BE2C (cell line): ENCODE results near the gene ADGRA3. TPM values are rescaled to one million over a fixed set of nuclear protein-coding genes. Genes with fewer than 3 reads are reported as not detected.
A peak's percentile ranks its signal among the peaks of the same experiment; 100 is the strongest.

ENCODE experiments used
- DNase-seq: peaks from one replicate; pipeline ENCODE4 v3.0.0-alpha.2; 2020
- H3K27me3 ChIP-seq: fragments of 250-450 bp; sonication (Bioruptor Pico); 2 replicates; pipeline ENCODE4 v1.5.1; 2020; ENCODE audit warnings: mild to moderate bottlenecking
- H3K36me3 ChIP-seq: fragments of 250-450 bp; sonication (Bioruptor Pico); 2 replicates; pipeline ENCODE4 v1.5.1; 2020; ENCODE audit warnings: mild to moderate bottlenecking
- H3K4me1 ChIP-seq: fragments of 250-450 bp; sonication (Bioruptor Pico); 2 replicates; pipeline ENCODE4 v1.5.1; 2020
- H3K4me3 ChIP-seq: 2 replicates; pipeline ENCODE4 v1.5.1; 2011; ENCODE audit warnings: low read depth, low read length
- H3K9me3 ChIP-seq: fragments of 250-450 bp; sonication (Bioruptor Pico); 2 replicates; pipeline ENCODE4 v1.5.1; 2020
- CTCF ChIP-seq: IDR thresholded peaks from 2 replicates; pipeline ENCODE4 v1.5.1; 2012; ENCODE audit warnings: mild to moderate bottlenecking, low read depth, low read length
- polyA plus RNA-seq: library from polyadenylated mRNA; unstranded; fragments of >200 nt; gene quantifications from one replicate; pipeline ENCODE4 v1.2.1, GENCODE V29; 2012; ENCODE audit warnings: low read depth, missing spikeins; ENCODE audit not compliant: insufficient read length, insufficient read depth

ADGRA3 gene
- polyA plus RNA-seq, result 17.3 TPM

GRCh38 chr4:22515888-22516541 lies at the start of gene ADGRA3:
Gene ADGRA3, minus strand, starts transcription at chr4:22516066. Its CDS starts 282 bp downstream, at chr4:22515784.
- peak; percentile 90 for DNase-seq
- Histone ChIP-seq H3K4me1 (no peaks in the 10 kb centered on the region), H3K27me3 (no peaks in the 10 kb centered on the region), H3K4me3 (peak within 1 kb of the TSS; percentile 82), H3K9me3 (no peaks in the 10 kb centered on the region), H3K36me3 (no peaks in the 10 kb centered on the region; the same call in 1 of the 2 replicates)
- no peak for TF ChIP-seq CTCF

GRCh38 chr4:22556495-22556894 lies 40.6 kb upstream of the ADGRA3 start:
- H3K27me3 ChIP-seq, result no peaks in the 10 kb centered on the region; the same call in 1 of the 2 replicates
- no peaks in the 10 kb centered on the region for H3K36me3 ChIP-seq
- no peaks in the 10 kb centered on the region for H3K4me1 ChIP-seq
- no peak overlapping the region for H3K4me3 ChIP-seq
- no peaks in the 10 kb centered on the region for H3K9me3 ChIP-seq
- no peak for DNase-seq
- TF ChIP-seq CTCF, result no peak

- H3K4me1 ChIP-seq, result no peaks in the 10 kb centered on the region
- H3K27me3 ChIP-seq, result no peaks in the 10 kb centered on the region
- TF ChIP-seq CTCF, result no peak
- no peak for DNase-seq
- no peaks in the 10 kb centered on the region for H3K36me3 ChIP-seq
- H3K4me3 ChIP-seq, result no peak overlapping the region
- H3K9me3 ChIP-seq, result no peaks in the 10 kb centered on the region
Observed at GRCh38 chr4:22554670-22555069, 38.8 kb upstream of the ADGRA3 start.

GRCh38 chr4:22553560-22553959 lies 37.7 kb upstream of the ADGRA3 start:
- Histone ChIP-seq H3K4me1 (no peaks in the 10 kb centered on the region), H3K4me3 (no peak overlapping the region), H3K27me3 (no peaks in the 10 kb centered on the region), H3K9me3 (no peaks in the 10 kb centered on the region), H3K36me3 (no peaks in the 10 kb centered on the region)
- no peak for DNase-seq
- no peak for TF ChIP-seq CTCF

- no peaks in the 10 kb centered on the region for H3K4me1 ChIP-seq
- no peak for TF ChIP-seq CTCF
- no peaks in the 10 kb centered on the region for H3K36me3 ChIP-seq
- no peaks in the 10 kb centered on the region for H3K27me3 ChIP-seq
- no peak for DNase-seq
- H3K4me3 ChIP-seq, result no peak overlapping the region
- no peaks in the 10 kb centered on the region for H3K9me3 ChIP-seq
Observed at GRCh38 chr4:22552812-22553211, 36.9 kb upstream of the ADGRA3 start.

GRCh38 chr4:22551550-22551949 lies 35.7 kb upstream of the ADGRA3 start:
- H3K4me1 ChIP-seq, result no peaks in the 10 kb centered on the region

More at GRCh38 chr4:22551550-22551949, 35.7 kb upstream of the ADGRA3 start:
- no peak for TF ChIP-seq CTCF
- Histone ChIP-seq H3K27me3 (no peaks in the 10 kb centered on the region), H3K36me3 (no peaks in the 10 kb centered on the region), H3K4me3 (no peak overlapping the region), H3K9me3 (no peaks in the 10 kb centered on the region)
- no peak for DNase-seq
